GM12878 (cell line): ENCODE measurements around the gene MLST8.

Experiments used
- BCL11A ChIP-seq: IDR thresholded peaks from 2 replicates; pipeline ENCODE4 v1.6.1; 2011; ENCODE audit warnings: low read depth, low read length
- EGR1 ChIP-seq, 2 experiments: IDR thresholded peaks; 1 replicate in 1 of 2; 2 replicates in 1 of 2; pipeline ENCODE4 v1.6.1; 2011 to 2012; ENCODE audit warnings: low read depth in 2 of 2, low read length in 2 of 2, borderline replicate concordance in 1 of 2, mild to moderate bottlenecking in 1 of 2, moderate library complexity in 1 of 2
- EZH2 ChIP-seq: IDR thresholded peaks from 2 replicates; pipeline ENCODE4 v1.6.1; 2012; ENCODE audit warnings: low read depth, mild to moderate bottlenecking, control low read depth, inconsistent platforms, low read length, borderline replicate concordance; ENCODE audit not compliant: control insufficient read depth
- MTA2 ChIP-seq: fragments of 450-650 bp; IDR thresholded peaks from 2 replicates; pipeline ENCODE4 v1.6.1; 2016; ENCODE audit warnings: low read depth, mild to moderate bottlenecking, moderate library complexity
- RAD21 ChIP-seq: IDR thresholded peaks from 2 replicates; pipeline ENCODE4 v1.6.1; 2011; ENCODE audit warnings: mild to moderate bottlenecking, low read depth, low read length, moderate library complexity; ENCODE audit not compliant: insufficient read depth
- RFX5 ChIP-seq: IDR thresholded peaks from 2 replicates; pipeline ENCODE4 v1.6.1; 2011; ENCODE audit warnings: low read depth, low read length, improper control_type of control experiment
- SIX5 ChIP-seq: IDR thresholded peaks from 2 replicates; pipeline ENCODE4 v1.6.1; 2011; ENCODE audit warnings: mild to moderate bottlenecking, low read depth, low read length, moderate library complexity; ENCODE audit not compliant: severe bottlenecking
- SMC3 ChIP-seq: IDR thresholded peaks from 2 replicates; pipeline ENCODE4 v1.6.1; 2011; ENCODE audit warnings: low read length, improper control_type of control experiment, borderline replicate concordance
- SP1 ChIP-seq: IDR thresholded peaks from one replicate; pipeline ENCODE4 v1.6.1; 2011; ENCODE audit warnings: low read depth, low read length
- TF ChIP-seq, protein P1 (sequence below), 3 experiments: IDR thresholded peaks in 2 of 3; conservative IDR thresholded peaks in 1 of 3; 2 replicates each; pipeline ENCODE4 v1.5.1; 2011; ENCODE audit warnings: low read depth in 3 of 3, low read length in 3 of 3, mild to moderate bottlenecking in 3 of 3, control low read depth in 2 of 3, moderate library complexity in 2 of 3, inconsistent platforms in 1 of 3, mixed read lengths in 1 of 3; ENCODE audit not compliant: control insufficient read depth in 2 of 3, insufficient read depth in 1 of 3; ENCODE audit errors: extremely low read depth in 1 of 3

DNA sequence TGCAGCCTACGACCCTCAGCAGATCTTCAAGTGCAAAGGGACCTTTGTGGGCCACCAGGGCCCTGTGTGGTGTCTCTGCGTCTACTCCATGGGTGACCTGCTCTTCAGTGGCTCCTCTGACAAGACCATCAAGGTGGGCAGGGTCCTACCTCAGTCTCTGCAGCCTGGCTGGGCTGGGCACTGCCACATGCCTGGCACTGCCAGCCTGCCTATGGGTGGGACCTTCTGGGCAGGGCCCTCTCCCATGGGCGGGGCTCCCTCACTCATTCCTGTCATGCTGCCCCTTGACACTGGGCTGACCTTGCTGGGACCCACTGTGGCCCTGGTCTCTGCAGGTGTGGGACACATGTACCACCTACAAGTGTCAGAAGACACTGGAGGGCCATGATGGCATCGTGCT is 31.3 kb upstream of the MLST8 start:
- TF ChIP-seq SP1 (no peak), RAD21 (no peak), SMC3 (no peak), SIX5 (no peak), RFX5 (no peak), EGR1 (IDR thresholded peaks at IDR 0.05; ENCODE audit: borderline replicate concordance in 1 of 2, low read depth in 2 of 2, low read length in 2 of 2) (no peak), EZH2 (no peak), MTA2 (no peak), BCL11A (no peak)
- TF ChIP-seq, protein P1, sequence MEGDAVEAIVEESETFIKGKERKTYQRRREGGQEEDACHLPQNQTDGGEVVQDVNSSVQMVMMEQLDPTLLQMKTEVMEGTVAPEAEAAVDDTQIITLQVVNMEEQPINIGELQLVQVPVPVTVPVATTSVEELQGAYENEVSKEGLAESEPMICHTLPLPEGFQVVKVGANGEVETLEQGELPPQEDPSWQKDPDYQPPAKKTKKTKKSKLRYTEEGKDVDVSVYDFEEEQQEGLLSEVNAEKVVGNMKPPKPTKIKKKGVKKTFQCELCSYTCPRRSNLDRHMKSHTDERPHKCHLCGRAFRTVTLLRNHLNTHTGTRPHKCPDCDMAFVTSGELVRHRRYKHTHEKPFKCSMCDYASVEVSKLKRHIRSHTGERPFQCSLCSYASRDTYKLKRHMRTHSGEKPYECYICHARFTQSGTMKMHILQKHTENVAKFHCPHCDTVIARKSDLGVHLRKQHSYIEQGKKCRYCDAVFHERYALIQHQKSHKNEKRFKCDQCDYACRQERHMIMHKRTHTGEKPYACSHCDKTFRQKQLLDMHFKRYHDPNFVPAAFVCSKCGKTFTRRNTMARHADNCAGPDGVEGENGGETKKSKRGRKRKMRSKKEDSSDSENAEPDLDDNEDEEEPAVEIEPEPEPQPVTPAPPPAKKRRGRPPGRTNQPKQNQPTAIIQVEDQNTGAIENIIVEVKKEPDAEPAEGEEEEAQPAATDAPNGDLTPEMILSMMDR (IDR thresholded peaks at IDR 0.05 in 2 of 3, conservative IDR thresholded peaks at IDR 0.05 in 1 of 3; ENCODE audit: control insufficient read depth in 2 of 3, extremely low read depth in 1 of 3, insufficient read depth in 1 of 3, low read depth in 3 of 3, low read length in 3 of 3) = no peak
